Loucy (cell line): ENCODE data around the gene PDE4A.

Experiments used
- H2AFZ ChIP-seq: fragments of 200-600 bp; sonication (generic); 2 replicates; pipeline ENCODE4 v1.6.0; 2016; ENCODE audit warnings: antibody characterized with exemption, mild to moderate bottlenecking, low read length, moderate library complexity
- H3F3A ChIP-seq: fragments of 200-600 bp; 2 replicates; pipeline ENCODE4 v1.6.0; 2016; ENCODE audit warnings: antibody characterized with exemption, low read depth, mild to moderate bottlenecking
- H3K27me3 ChIP-seq: fragments of 200-600 bp; sonication (generic); 2 replicates; pipeline ENCODE4 v1.6.1; 2014; ENCODE audit warnings: low read length, mild to moderate bottlenecking; ENCODE audit not compliant: insufficient read depth, poor library complexity, severe bottlenecking
- H3K36me3 ChIP-seq: fragments of 200-600 bp; sonication (generic); 2 replicates; pipeline ENCODE4 v1.6.1; 2016; ENCODE audit warnings: low read length; ENCODE audit not compliant: insufficient read depth
- H3K4me1 ChIP-seq: fragments of 200-600 bp; sonication (generic); 2 replicates; pipeline ENCODE4 v1.5.1; 2014; ENCODE audit warnings: low read length, mild to moderate bottlenecking; ENCODE audit not compliant: insufficient read depth, poor library complexity, severe bottlenecking
- H3K4me2 ChIP-seq: fragments of 200-600 bp; sonication (generic); 2 replicates; pipeline ENCODE4 v1.6.0; 2014; ENCODE audit warnings: antibody characterized with exemption, low read length, low read depth, mild to moderate bottlenecking; ENCODE audit not compliant: poor library complexity, severe bottlenecking
- H3K4me3 ChIP-seq: fragments of 200-600 bp; sonication (generic); 2 replicates; pipeline ENCODE4 v1.5.1; 2014; ENCODE audit warnings: low read length, mild to moderate bottlenecking, mixed read lengths; ENCODE audit not compliant: poor library complexity, severe bottlenecking
- H3K79me2 ChIP-seq: fragments of 200-600 bp; sonication (generic); 2 replicates; pipeline ENCODE4 v1.6.1; 2014; ENCODE audit warnings: low read length; ENCODE audit not compliant: insufficient read depth
- H3K9ac ChIP-seq: fragments of 200-600 bp; sonication (generic); 2 replicates; pipeline ENCODE4 v1.6.0; 2014; ENCODE audit warnings: mild to moderate bottlenecking, low read depth, low read length, moderate library complexity; ENCODE audit not compliant: poor library complexity, severe bottlenecking
- H3K9me2 ChIP-seq: fragments of 200-600 bp; sonication (generic); replicated peaks from 2 replicates; pipeline ENCODE4 v1.6.1; 2016; ENCODE audit warnings: low read depth, low read length, mixed read lengths
- H3K9me3 ChIP-seq: fragments of 200-600 bp; sonication (generic); 2 replicates; pipeline ENCODE4 v1.6.1; 2014; ENCODE audit warnings: mild to moderate bottlenecking, antibody characterized with exemption, low read length, low read depth; ENCODE audit not compliant: insufficient read depth
- H4K20me1 ChIP-seq: fragments of 200-600 bp; sonication (generic); 2 replicates; pipeline ENCODE4 v1.6.0; 2014; ENCODE audit warnings: antibody characterized with exemption, low read length, mild to moderate bottlenecking; ENCODE audit not compliant: insufficient read depth, poor library complexity, severe bottlenecking
- CTCF ChIP-seq: fragments of 200-600 bp; sonication (generic); conservative IDR thresholded peaks from 2 replicates; pipeline ENCODE4 v1.5.1; 2014; ENCODE audit warnings: mild to moderate bottlenecking, antibody characterized with exemption, low read length
- EZH2phosphoT487 ChIP-seq: fragments of 200-600 bp; IDR thresholded peaks from 2 replicates; pipeline ENCODE4 v1.6.1; 2018; ENCODE audit warnings: antibody characterized with exemption, mild to moderate bottlenecking, moderate library complexity, borderline replicate concordance

PDE4A gene

GRCh38 chr19:10517361-10517759, 97.0 kb downstream of the PDE4A start, which contains the start of gene S1PR5:
TSS of gene S1PR5 (minus strand) at chr19:10517447. CDS start at chr19:10515011, 2,436 bp downstream.
- Histone ChIP-seq H3K9me3 (no peaks in the 10 kb centered on the region), H3K27me3 (no peaks in the 10 kb centered on the region), H2AFZ (peak within 1 kb of the TSS; percentile 65; the same call in 1 of the 2 replicates), H3K9me2 (no peaks in the 10 kb centered on the region), H3K4me3 (no peak within 1 kb of the TSS), H3K4me2 (no peak within 1 kb of the TSS), H3K9ac (no peak within 1 kb of the TSS), H3K79me2 (no peaks in the 10 kb centered on the region), H3K36me3 (no peaks in the 10 kb centered on the region), H4K20me1 (no peaks in the 10 kb centered on the region), H3K4me1 (peaks cover 4% of the 10 kb centered on the region), H3F3A (no peaks in the 10 kb centered on the region)
- TF ChIP-seq CTCF (no peak), EZH2phosphoT487 (no peak)

- H3F3A ChIP-seq: no peaks in the 10 kb centered on the region
- H3K4me2 ChIP-seq: no peak overlapping the region
- 0 out of 2 replicates have a peak overlapping the region, but pooled peaks have one; percentile 11 for H2AFZ ChIP-seq
- no peaks in the 10 kb centered on the region for H3K9me3 ChIP-seq
- TF ChIP-seq EZH2phosphoT487: no peak
- no peak for TF ChIP-seq CTCF
- no peaks in the 10 kb centered on the region for H3K9me2 ChIP-seq
- no peaks in the 10 kb centered on the region for H3K27me3 ChIP-seq
- H3K9ac ChIP-seq: no peak overlapping the region
- H3K4me1 ChIP-seq: peaks cover 4% of the 10 kb centered on the region
- H3K36me3 ChIP-seq: no peaks in the 10 kb centered on the region
- no peak overlapping the region for H3K4me3 ChIP-seq
- no peaks in the 10 kb centered on the region for H4K20me1 ChIP-seq
- H3K79me2 ChIP-seq: no peaks in the 10 kb centered on the region
Observed at GRCh38 chr19:10517760-10518443, 97.6 kb downstream of the PDE4A start.

DNA sequence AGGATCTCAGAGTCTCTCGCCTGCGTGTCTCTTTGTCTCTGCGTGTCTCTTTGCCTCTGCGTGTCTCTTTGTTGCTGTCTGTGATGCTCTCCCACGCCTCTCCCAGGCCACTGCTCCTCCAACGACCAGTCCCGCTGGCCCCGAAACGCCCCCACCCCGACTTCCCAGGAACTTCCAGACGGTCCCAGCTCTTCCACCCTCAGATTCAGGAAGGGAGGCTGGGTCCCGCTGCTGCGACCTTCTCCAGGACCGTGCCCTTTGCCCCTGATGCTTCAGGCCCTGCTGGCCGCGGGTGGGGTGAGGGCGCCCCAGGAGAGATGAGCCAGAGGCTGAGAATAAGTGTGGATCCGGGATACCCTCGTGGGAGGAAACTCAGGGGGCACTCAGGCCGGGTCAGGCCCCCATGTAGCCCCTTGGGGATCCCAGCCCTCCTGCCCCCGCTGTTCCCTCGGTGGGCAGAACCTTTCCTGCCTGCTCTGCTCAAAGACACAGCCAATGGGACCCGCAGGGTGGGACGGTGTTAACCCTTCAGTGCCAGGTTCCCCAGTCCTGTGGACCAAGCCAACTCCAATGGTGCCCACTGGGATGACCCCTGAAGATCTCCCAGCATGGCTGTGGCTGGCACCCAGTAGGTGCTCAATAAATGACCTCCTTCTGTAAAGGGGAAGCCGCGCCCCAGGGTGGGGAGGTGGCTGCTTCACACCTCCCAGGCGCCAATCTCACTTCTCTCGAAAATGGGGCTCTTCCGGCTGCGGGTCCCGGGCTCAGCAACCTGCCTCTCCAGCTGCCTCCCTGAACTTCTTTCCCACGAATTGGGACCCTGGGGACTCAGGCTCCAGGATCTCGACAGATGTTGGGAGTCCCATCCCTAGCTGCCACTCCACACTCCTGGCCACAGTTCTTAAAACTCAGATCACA, 98.4 kb downstream of the PDE4A start:
- H3K9me2 ChIP-seq: no peaks in the 10 kb centered on the region
- no peaks in the 10 kb centered on the region for H3K9me3 ChIP-seq
- no peaks in the 10 kb centered on the region for H3K79me2 ChIP-seq
- peaks cover 4% of the 10 kb centered on the region for H3K4me1 ChIP-seq
- H3K4me3 ChIP-seq: no peak overlapping the region
- no peaks in the 10 kb centered on the region for H3F3A ChIP-seq
- H3K36me3 ChIP-seq: no peaks in the 10 kb centered on the region
- 0 out of 2 replicates have a peak overlapping the region, but pooled peaks have one; percentile 11 for H2AFZ ChIP-seq
- no peak overlapping the region for H3K4me2 ChIP-seq
- no peaks in the 10 kb centered on the region for H4K20me1 ChIP-seq
- no peaks in the 10 kb centered on the region for H3K27me3 ChIP-seq
- TF ChIP-seq CTCF: no peak
- H3K9ac ChIP-seq: no peak overlapping the region
